ENCODE data around the gene CCL7. TPM values are rescaled to one million over a fixed set of nuclear protein-coding genes. Genes with fewer than 3 reads are reported as not detected.
A peak's percentile ranks its signal among the peaks of the same experiment; 100 is the strongest.

Gene CCL7
- total RNA-seq, 1 donor from 2014 or later: not detected

GRCh38 chr17:34314279-34314678 lies 44.3 kb downstream of the CCL7 start:
- Mint-ChIP-seq H3K9me3 (ENCODE audit: unreplicated experiment) (no peaks in the 10 kb centered on the region), H3K27ac (ENCODE audit: unreplicated experiment) (peak overlapping the region; percentile 48), H3K4me3 (ENCODE audit: unreplicated experiment) (no peak overlapping the region), H3K36me3 (ENCODE audit: unreplicated experiment) (no peaks in the 10 kb centered on the region), H3K4me1 (ENCODE audit: unreplicated experiment) (peaks cover 34% of the 10 kb centered on the region), H3K27me3 (ENCODE audit: unreplicated experiment) (peaks cover 7% of the 10 kb centered on the region)
- DNase-seq (ENCODE audit: extremely low spot score, unreplicated experiment): no peak
- TF ChIP-seq CTCF (IDR thresholded peaks at IDR 0.05): no peak

- Mint-ChIP-seq H3K27me3 (ENCODE audit: unreplicated experiment) (peaks cover 13% of the 10 kb centered on the region), H3K4me1 (ENCODE audit: unreplicated experiment) (peaks cover 12% of the 10 kb centered on the region), H3K9me3 (ENCODE audit: unreplicated experiment) (no peaks in the 10 kb centered on the region), H3K36me3 (ENCODE audit: unreplicated experiment) (no peaks in the 10 kb centered on the region), H3K27ac (ENCODE audit: unreplicated experiment) (no peak overlapping the region), H3K4me3 (ENCODE audit: unreplicated experiment) (no peak overlapping the region)
- TF ChIP-seq CTCF (IDR thresholded peaks at IDR 0.05): no peak
- DNase-seq (ENCODE audit: extremely low spot score, unreplicated experiment): no peak
Measured at GRCh38 chr17:34318474-34318873, 48.5 kb downstream of the CCL7 start.

- Mint-ChIP-seq H3K9me3 (ENCODE audit: unreplicated experiment) (peaks cover 6% of the 10 kb centered on the region), H3K4me1 (ENCODE audit: unreplicated experiment) (peaks cover 7% of the 10 kb centered on the region), H3K27ac (ENCODE audit: unreplicated experiment) (no peak within 1 kb of the TSS), H3K36me3 (ENCODE audit: unreplicated experiment) (no peaks in the 10 kb centered on the region), H3K4me3 (ENCODE audit: unreplicated experiment) (no peak within 1 kb of the TSS), H3K27me3 (ENCODE audit: unreplicated experiment) (peaks cover 17% of the 10 kb centered on the region)
- no peak for DNase-seq (ENCODE audit: extremely low spot score, unreplicated experiment)
- TF ChIP-seq CTCF (IDR thresholded peaks at IDR 0.05): no peak
Measured at GRCh38 chr17:34319039-34319483, 49.0 kb downstream of the CCL7 start, which contains the start of gene CCL8. CCL8 (plus strand) TSS chr17:34319435; CDS start chr17:34319502, 67 bp downstream.

Other genes with a start within 250 kb of the CCL7 start
- 50.3 and 59.3 TPM in 2 replicates for gene CCL2, start 14.9 kb upstream of the CCL7 start, total RNA-seq
- not detected in 2 replicates for gene CCL11, start 15.5 kb downstream of the CCL7 start, total RNA-seq
- not detected in 2 replicates for gene CCL8, start 49.2 kb downstream of the CCL7 start, total RNA-seq
- gene CCL13, start 86.3 kb downstream of the CCL7 start, total RNA-seq: not detected in 2 replicates
- not detected in 2 replicates for gene CCL1, start 93.0 kb downstream of the CCL7 start, total RNA-seq

Measured in osteocyte (in vitro differentiated cells).